HUES48 (cell line): ENCODE results near the gene MAP4.
A peak's percentile ranks its signal among the peaks of the same experiment; 100 is the strongest.
"Not testable (repeated sequence)": the region's sequence is repeated elsewhere in the genome, so short reads cannot be mapped to it uniquely, and the experiment has no call there.

Experiments used
- H3K27ac ChIP-seq: one replicate; pipeline ENCODE4 v1.7.0; 2013; ENCODE audit warnings: low read depth, low read length, inconsistent platforms
- H3K27me3 ChIP-seq: 2 replicates; pipeline ENCODE4 v1.6.1; 2013; ENCODE audit warnings: mild to moderate bottlenecking, low read length; ENCODE audit not compliant: control insufficient read depth, insufficient read depth
- H3K36me3 ChIP-seq: 2 replicates; pipeline ENCODE4 v1.6.1; 2013; ENCODE audit warnings: low read length; ENCODE audit not compliant: control insufficient read depth, insufficient read depth
- H3K4me1 ChIP-seq: 2 replicates; pipeline ENCODE4 v1.6.1; 2013; ENCODE audit warnings: mild to moderate bottlenecking, low read length; ENCODE audit not compliant: control insufficient read depth, insufficient read depth
- H3K4me3 ChIP-seq: 2 replicates; pipeline ENCODE4 v1.5.1; 2013; ENCODE audit warnings: mild to moderate bottlenecking, low read depth, low read length
- H3K9ac ChIP-seq: 2 replicates; pipeline ENCODE4 v1.6.1; 2013; ENCODE audit warnings: mild to moderate bottlenecking, low read depth, low read length, moderate library complexity
- H3K9me3 ChIP-seq: 2 replicates; pipeline ENCODE4 v1.6.1; 2013; ENCODE audit warnings: low read length; ENCODE audit not compliant: control insufficient read depth, insufficient read depth

Gene MAP4, protein sequence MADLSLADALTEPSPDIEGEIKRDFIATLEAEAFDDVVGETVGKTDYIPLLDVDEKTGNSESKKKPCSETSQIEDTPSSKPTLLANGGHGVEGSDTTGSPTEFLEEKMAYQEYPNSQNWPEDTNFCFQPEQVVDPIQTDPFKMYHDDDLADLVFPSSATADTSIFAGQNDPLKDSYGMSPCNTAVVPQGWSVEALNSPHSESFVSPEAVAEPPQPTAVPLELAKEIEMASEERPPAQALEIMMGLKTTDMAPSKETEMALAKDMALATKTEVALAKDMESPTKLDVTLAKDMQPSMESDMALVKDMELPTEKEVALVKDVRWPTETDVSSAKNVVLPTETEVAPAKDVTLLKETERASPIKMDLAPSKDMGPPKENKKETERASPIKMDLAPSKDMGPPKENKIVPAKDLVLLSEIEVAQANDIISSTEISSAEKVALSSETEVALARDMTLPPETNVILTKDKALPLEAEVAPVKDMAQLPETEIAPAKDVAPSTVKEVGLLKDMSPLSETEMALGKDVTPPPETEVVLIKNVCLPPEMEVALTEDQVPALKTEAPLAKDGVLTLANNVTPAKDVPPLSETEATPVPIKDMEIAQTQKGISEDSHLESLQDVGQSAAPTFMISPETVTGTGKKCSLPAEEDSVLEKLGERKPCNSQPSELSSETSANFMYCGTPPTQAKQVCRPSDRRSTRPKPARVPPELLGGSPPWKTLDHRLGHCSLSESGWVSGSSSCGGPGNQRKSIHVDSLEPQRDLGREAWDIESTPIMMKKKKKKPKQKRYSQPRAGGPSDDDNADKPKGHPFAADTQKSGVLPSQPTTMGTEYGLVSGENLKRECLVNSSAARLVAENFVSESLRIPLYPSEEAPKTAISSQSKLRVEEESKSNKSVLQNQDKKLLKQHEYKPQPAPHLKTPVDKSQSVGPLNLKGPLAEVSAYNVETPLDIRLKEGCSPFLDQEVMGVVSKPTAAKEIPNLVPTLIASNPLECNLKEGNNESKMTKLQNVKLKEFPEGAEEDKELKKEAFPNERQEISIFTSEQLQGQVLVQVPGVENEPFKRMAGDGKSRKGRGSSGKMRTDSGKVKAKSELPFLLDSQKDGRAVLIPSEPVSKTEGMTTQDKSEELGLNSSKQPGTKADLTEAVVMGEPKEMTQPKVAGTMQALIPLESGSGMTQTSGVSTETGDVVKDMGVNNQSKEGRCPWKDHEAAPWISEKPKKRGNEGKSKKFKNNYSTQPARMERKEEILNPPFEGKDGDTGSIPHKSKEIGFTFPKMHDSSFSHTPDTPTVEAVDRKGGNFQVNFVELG (N-terminal part only)

DNA sequence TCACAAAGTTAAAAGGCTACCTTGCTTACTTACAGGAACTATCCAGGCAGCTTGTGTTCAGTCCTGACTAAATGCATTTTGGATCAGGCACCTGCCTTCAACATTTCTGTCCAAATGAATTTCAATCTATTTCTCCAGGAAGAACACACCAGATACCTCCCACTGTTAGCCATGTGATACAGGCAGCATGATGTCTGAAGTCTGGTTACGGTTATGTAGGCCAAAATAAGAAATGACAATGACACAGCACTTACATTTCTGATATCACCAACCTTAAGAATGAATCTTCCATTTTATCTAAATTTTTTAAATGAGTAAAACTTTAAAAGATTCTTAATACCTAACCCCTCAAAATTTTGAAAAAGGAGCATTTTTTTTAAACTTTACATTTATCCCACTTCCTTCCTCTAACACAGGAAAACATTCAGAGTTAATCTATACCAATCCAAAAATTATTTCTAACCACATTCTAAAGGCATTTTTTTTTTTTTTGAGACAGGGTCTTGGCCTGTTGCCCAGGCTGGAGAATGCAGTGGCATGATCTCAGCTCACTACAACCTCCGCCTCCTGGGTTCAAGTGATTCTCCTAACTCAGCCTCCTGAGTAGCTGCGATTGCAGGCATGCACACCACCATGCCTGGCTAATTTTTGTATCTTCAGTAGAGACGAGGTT is at the start of gene MAP4:
MAP4 (minus strand) TSS at position 116 of the 673 bp plus-strand sequence. CDS start 17,556 bp downstream, outside the sequence.
- Histone ChIP-seq H3K36me3 (no peaks in the 10 kb centered on the region), H3K4me3 (no peak within 1 kb of the TSS), H3K9ac (no peak within 1 kb of the TSS), H3K4me1 (peaks cover 21% of the 10 kb centered on the region), H3K27me3 (no peaks in the 10 kb centered on the region), H3K27ac (no peak within 1 kb of the TSS), H3K9me3 (no peaks in the 10 kb centered on the region; the same call in 1 of the 2 replicates)

DNA sequence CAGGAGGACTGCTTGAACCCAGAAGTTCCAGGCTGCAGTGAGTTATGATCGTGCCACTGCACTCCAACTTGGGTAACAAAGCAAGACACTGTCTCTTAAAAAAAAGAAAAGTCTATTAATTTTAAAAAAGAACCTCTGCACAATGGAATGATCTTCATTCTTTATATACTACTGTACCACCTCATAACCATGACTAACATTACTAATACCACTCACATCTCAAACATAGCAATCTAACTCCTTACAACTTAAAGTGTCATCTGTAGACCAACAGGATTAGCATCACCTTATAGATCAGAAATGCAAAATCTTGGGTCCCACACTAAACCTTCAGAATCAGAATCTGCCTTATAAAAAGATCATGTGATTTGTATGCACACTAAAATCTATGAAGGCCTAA is 48.8 kb upstream of the MAP4 start:
- 0 out of 2 replicates have a peak, but pooled peaks cover 4% of the 10 kb centered on the region for H3K36me3 ChIP-seq
- no peak overlapping the region for H3K4me3 ChIP-seq
- no peaks in the 10 kb centered on the region for H3K4me1 ChIP-seq
- H3K27me3 ChIP-seq = no peaks in the 10 kb centered on the region
- H3K9ac ChIP-seq = no peak overlapping the region
- H3K9me3 ChIP-seq = peaks cover 11% of the 10 kb centered on the region
- H3K27ac ChIP-seq = no peak overlapping the region

DNA sequence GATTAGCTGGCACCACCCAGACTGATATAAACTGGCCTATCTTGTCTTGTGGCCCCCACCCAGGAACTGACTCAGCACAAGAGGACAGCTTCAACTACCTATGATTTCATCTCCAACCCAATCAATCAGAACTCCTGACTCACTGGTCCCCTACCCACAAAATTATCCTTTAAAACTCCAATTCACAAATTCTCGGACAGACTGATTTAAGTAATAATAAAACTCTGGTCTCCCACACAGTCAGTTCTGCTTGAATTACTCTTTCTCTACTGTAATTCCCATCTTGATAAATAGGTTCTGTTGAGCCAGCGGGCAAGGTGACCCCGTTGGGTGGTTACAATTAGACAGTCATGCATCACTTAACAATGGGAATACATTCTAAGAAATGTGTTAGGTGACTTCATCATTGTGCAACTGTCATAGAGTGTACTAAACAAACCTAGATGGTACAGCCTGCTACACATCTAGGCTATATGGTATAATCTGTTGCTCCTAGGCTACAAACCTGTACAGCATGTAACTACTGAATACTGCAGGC is 48.1 kb upstream of the MAP4 start:
- no peak overlapping the region for H3K9ac ChIP-seq
- no peaks in the 10 kb centered on the region for H3K27me3 ChIP-seq
- H3K27ac ChIP-seq = no peak overlapping the region
- H3K9me3 ChIP-seq = peaks cover 11% of the 10 kb centered on the region
- 0 out of 2 replicates have a peak, but pooled peaks cover 4% of the 10 kb centered on the region for H3K36me3 ChIP-seq
- no peak overlapping the region for H3K4me3 ChIP-seq
- H3K4me1 ChIP-seq = no peaks in the 10 kb centered on the region

DNA sequence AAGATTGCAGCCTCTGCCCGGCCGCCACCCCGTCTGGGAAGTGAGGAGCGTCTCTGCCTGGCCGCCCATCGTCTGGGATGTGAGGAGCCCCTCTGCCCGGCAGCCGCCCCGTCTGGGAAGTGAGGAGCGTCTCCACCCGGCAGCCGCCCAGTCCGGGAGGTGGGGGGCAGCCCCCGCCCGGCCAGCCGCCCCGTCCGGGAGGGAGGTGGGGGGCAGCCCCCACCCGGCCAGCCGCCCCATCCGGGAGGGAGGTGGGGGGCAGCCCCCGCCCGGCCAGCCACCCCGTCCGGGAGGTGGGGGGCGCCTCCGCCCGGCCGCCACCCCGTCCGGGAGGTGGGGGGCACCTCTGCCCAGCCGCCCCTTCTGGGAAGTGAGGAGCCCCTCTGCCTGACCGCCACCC is 45.4 kb upstream of the MAP4 start:
- H3K9ac ChIP-seq, H3K27me3 ChIP-seq, H3K27ac ChIP-seq, H3K36me3 ChIP-seq, H3K4me3 ChIP-seq, H3K4me1 ChIP-seq: not testable (repeated sequence)
- peaks cover 17% of the 10 kb centered on the region for H3K9me3 ChIP-seq

DNA sequence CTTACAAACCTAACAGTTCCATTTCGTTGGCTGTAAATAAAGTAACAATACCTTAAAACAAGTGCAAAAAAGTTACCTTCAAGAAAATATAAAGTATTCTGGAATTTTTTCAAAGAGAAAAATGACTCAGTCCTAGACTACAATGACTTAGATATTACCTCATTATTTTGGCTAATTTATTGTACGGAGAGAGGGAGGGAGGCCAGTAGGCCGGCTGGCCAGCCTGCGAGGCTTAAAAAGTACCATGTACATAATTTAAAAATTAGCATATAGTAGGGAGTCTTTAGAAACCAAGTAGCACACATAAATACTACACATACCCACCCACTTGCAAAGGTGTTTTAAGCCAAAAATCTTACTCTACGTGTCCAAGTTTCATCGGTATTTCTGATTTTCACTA is 41.9 kb upstream of the MAP4 start:
- H3K9me3 ChIP-seq = peaks cover 13% of the 10 kb centered on the region

DNA sequence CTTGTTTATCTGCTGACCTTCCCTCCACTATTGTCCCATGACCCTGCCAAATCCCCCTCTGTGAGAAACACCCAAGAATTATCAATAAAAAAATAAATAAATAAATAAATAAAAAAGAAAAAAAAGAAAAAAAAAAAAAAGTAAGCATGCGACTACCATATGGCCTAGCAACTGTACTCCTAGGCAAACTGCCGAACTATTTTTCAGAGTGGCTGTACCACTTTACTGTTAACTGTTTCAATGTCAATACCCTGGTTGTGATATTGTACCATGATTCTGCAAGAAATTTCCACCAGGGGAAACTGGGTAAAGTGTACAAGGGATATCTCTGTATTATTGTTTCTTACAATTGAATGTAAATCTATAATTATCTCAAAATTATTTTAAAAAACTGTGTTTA is 41.3 kb upstream of the MAP4 start:
- Histone ChIP-seq H3K4me1 (no peaks in the 10 kb centered on the region), H3K36me3 (no peaks in the 10 kb centered on the region), H3K27ac (no peak overlapping the region), H3K9ac (no peak overlapping the region), H3K9me3 (peaks cover 8% of the 10 kb centered on the region; the same call in 1 of the 2 replicates), H3K4me3 (no peak overlapping the region), H3K27me3 (no peaks in the 10 kb centered on the region)

More for the DNA sequence above, 41.9 kb upstream of the MAP4 start:
- Histone ChIP-seq H3K9ac (no peak overlapping the region), H3K4me3 (no peak overlapping the region), H3K4me1 (no peaks in the 10 kb centered on the region), H3K36me3 (0 out of 2 replicates have a peak, but pooled peaks cover 3% of the 10 kb centered on the region), H3K27me3 (no peaks in the 10 kb centered on the region), H3K27ac (no peak overlapping the region)

DNA sequence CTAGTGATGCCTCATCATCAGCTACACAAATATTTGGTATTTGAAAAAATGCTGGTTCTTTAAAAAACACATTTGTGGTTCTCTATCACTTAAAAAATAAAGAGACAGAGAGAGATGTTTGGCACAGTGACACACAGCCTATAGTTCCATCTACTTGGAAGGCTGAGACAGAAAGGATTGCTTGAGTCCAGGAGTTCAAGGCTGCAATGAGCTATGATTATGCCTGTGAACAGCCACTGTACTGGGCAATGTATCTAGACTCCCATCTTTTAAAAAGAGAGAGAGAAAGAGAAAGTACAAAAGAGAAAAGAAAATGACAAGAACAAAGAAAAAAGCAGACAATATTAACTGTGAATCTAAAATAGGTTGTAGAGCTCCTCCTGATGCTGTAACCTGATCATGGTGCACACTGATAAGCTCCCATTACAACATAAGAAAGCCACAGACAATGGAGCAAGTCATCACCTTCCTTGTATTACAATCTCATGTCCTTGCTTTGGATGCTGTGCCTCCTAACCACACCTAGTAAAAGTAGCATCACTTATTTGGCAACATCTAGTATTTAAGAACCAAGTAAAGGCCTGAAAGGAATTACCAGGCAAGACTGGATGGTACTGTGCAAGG is 31.7 kb upstream of the MAP4 start:
- no peak overlapping the region for H3K4me3 ChIP-seq
- peaks cover 12% of the 10 kb centered on the region; the same call in 1 of the 2 replicates for H3K36me3 ChIP-seq
- no peaks in the 10 kb centered on the region for H3K27me3 ChIP-seq
- no peak overlapping the region for H3K9ac ChIP-seq
- H3K9me3 ChIP-seq = no peaks in the 10 kb centered on the region
- H3K4me1 ChIP-seq = no peaks in the 10 kb centered on the region
- H3K27ac ChIP-seq = no peak overlapping the region

DNA sequence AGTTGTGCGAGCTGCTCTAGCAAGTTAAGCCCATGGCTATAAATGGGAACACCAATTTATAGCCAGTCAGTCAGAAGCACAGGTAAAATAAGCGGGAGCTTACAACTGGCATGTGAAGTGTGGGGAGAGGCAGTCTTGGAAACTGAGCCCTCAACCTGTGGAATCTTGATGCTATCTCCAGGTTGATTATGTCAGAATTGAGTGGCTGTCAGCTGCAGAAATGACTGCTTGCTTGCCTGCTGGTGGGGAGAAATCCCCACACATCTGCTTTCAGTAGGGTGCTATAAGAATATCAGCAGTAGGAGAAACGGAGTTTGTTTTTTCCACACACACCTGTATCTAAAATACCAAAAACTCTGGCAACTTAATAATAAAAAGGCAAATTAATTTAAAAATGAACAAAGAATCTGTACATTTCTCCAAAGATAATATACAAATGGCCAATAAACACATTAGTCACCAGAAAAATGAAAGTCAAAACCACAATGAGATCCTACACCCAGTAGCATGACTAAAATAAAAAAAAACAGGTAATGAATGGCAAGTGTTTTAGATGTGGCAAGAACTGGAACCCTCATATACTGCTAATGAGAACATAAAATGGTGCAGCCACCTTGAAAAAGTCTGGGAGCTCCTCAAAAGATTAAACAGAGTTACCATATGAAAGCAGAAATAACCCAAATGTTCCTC is 26.0 kb upstream of the MAP4 start:
- H3K36me3 ChIP-seq = no peaks in the 10 kb centered on the region
- H3K4me3 ChIP-seq = no peak overlapping the region
- H3K4me1 ChIP-seq = peaks cover 8% of the 10 kb centered on the region
- no peaks in the 10 kb centered on the region for H3K9me3 ChIP-seq
- H3K27me3 ChIP-seq = no peaks in the 10 kb centered on the region
- H3K9ac ChIP-seq = no peak overlapping the region
- H3K27ac ChIP-seq = no peak overlapping the region

DNA sequence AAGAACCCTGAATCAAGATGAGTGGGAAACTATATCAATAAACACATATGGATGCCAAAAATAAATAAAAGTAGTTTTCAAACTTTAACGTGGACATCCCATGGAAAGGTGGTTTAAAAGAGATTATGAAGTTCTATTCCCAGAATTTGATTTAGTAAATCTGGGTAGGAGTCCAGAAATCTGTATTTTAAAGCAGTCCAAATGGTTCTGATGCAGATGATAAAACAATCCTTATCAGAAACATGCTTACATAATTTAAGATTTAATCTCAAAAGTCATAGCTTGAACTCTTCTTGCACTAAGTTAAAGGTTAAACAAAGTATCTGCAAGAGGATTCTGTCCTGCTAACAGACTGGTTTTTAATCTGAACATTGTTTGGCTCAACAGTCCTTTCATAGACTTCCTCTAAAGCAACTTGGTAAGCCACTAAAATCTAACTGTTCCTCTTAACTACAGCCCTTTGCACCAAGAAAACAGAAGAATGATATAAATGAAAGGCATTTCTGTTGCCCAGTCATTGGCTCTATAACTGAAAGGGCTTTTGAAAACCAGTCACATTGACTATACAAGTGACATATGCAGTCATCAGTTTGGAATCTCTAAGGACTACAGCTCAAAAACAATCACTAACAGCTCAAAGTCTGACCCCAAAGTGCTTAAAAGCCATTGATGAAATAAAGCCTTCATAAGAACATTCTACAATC is 23.4 kb upstream of the MAP4 start:
- no peaks in the 10 kb centered on the region for H3K9me3 ChIP-seq
- H3K4me3 ChIP-seq = no peak overlapping the region
- peak overlapping the region; percentile 95 for H3K27ac ChIP-seq
- H3K36me3 ChIP-seq = no peaks in the 10 kb centered on the region
- no peaks in the 10 kb centered on the region for H3K27me3 ChIP-seq
- 0 out of 2 replicates have a peak overlapping the region, but pooled peaks have one; percentile 18 for H3K9ac ChIP-seq
- H3K4me1 ChIP-seq = peaks cover 10% of the 10 kb centered on the region
